A673 (cell line): Measurements from ENCODE around the gene SEMA3A.

Source experiments
- EZH2 ChIP-seq: fragments of 200-600 bp; sonication (generic); IDR thresholded peaks from 2 replicates; pipeline ENCODE4 v1.6.1; 2017; ENCODE audit warnings: borderline replicate concordance, low read depth, mild to moderate bottlenecking, mixed read lengths, antibody characterized with exemption, low read length; ENCODE audit not compliant: poor library complexity, severe bottlenecking
- TF ChIP-seq, protein P1 (sequence below): fragments of 300-800, 200-600 bp; sonication (generic); conservative IDR thresholded peaks from 2 replicates; pipeline ENCODE4 v1.5.1; 2017; ENCODE audit warnings: low read depth, mild to moderate bottlenecking, antibody characterized with exemption, low read length, moderate library complexity, mixed read lengths

- TF ChIP-seq, protein P1, sequence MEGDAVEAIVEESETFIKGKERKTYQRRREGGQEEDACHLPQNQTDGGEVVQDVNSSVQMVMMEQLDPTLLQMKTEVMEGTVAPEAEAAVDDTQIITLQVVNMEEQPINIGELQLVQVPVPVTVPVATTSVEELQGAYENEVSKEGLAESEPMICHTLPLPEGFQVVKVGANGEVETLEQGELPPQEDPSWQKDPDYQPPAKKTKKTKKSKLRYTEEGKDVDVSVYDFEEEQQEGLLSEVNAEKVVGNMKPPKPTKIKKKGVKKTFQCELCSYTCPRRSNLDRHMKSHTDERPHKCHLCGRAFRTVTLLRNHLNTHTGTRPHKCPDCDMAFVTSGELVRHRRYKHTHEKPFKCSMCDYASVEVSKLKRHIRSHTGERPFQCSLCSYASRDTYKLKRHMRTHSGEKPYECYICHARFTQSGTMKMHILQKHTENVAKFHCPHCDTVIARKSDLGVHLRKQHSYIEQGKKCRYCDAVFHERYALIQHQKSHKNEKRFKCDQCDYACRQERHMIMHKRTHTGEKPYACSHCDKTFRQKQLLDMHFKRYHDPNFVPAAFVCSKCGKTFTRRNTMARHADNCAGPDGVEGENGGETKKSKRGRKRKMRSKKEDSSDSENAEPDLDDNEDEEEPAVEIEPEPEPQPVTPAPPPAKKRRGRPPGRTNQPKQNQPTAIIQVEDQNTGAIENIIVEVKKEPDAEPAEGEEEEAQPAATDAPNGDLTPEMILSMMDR = no peak
- TF ChIP-seq EZH2 = no peak
Measured at GRCh38 chr7:84060000-84060399, 134.6 kb downstream of the SEMA3A start.
